Measurements from ENCODE around the gene CFAP97.
"Not testable (repeated sequence)": the region's sequence is repeated elsewhere in the genome, so short reads cannot be mapped to it uniquely, and the experiment has no call there.

Gene CFAP97

DNA sequence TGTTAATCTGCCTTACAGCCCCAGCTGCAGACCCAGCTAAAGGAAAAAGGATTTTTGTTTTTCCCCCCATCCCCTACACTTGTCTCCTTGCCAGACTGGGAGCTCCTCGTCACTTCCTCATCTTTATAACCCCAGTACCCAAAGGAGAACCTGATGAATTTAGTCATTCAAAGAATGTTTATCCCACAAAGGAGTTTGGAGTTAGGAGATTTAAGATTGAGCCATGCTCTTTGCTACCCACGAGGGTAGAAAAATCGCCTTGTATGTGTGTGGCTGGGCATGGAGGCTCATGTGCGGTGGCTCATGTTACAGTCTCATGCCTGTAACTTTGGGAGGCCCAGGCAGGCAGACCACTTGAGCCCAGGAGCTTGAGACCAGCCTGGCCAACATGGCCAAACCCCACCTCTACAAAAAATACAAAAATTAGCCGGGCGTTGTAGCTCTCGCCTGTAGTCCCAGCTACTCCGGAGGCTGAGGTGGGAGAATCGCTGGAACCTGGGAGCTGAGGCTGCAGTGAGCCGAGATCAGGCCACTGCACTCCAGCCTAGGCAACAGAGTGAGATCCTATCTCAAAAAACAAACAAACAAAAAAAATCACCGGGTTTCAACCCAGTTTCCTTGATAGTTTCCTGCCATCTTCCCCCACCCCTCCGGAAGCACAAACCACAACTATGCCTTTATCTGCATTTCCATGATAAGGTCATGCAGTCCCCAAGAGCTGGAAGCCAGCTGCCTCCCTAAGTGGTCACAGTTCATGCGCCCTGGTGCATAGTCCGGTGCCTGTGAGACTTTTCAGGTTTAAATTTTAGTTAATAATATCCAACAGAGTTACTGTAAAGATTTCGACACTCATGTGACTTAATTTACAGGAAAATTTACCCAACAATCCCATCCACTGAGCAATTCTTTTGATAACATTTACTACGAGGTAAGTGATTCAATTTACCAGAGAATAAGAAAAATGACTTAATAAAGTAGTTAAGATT lies 1.5 kb downstream of the CFAP97 start:
- Mint-ChIP-seq H3K36me3 (ENCODE audit: low read depth) (peaks cover 10% of the 10 kb centered on the region), H3K4me1 (peaks cover 34% of the 10 kb centered on the region), H3K9me3 (no peaks in the 10 kb centered on the region), H3K4me3 (peak overlapping the region; percentile 97 to 99 (median 98)), H3K27me3 (ENCODE audit: low read depth) (no peaks in the 10 kb centered on the region), H3K27ac (peak overlapping the region; percentile 96 to 99 (median 97))
- TF ChIP-seq, protein P1, sequence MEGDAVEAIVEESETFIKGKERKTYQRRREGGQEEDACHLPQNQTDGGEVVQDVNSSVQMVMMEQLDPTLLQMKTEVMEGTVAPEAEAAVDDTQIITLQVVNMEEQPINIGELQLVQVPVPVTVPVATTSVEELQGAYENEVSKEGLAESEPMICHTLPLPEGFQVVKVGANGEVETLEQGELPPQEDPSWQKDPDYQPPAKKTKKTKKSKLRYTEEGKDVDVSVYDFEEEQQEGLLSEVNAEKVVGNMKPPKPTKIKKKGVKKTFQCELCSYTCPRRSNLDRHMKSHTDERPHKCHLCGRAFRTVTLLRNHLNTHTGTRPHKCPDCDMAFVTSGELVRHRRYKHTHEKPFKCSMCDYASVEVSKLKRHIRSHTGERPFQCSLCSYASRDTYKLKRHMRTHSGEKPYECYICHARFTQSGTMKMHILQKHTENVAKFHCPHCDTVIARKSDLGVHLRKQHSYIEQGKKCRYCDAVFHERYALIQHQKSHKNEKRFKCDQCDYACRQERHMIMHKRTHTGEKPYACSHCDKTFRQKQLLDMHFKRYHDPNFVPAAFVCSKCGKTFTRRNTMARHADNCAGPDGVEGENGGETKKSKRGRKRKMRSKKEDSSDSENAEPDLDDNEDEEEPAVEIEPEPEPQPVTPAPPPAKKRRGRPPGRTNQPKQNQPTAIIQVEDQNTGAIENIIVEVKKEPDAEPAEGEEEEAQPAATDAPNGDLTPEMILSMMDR (IDR thresholded peaks at IDR 0.05; ENCODE audit: unreplicated experiment in 3 of 3) = no peak

DNA sequence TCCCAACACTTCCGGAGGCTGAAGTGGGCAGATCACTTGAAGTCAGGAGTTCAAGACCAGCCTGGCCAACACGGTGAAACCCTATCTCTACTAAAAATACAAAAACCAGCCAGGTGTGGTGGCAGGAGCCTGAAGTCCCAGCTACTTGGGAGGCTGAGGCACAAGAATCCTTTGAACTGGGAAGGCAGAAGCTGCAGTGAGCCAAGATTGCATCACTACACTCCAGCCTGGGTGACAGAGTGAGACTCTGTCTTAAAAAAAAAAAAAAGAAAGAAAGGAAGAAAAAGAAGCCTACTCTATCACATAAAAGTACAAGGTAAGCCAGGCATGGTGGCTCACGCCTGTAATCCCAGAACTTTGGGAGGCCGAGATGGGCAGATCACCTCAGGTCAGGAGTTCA lies 5.6 kb downstream of the CFAP97 start:
- peak overlapping the region in 1 of 3 experiments; percentile 48 for H3K27ac Mint-ChIP-seq
- not testable (repeated sequence) for H3K36me3 Mint-ChIP-seq (ENCODE audit: low read depth)

DNA sequence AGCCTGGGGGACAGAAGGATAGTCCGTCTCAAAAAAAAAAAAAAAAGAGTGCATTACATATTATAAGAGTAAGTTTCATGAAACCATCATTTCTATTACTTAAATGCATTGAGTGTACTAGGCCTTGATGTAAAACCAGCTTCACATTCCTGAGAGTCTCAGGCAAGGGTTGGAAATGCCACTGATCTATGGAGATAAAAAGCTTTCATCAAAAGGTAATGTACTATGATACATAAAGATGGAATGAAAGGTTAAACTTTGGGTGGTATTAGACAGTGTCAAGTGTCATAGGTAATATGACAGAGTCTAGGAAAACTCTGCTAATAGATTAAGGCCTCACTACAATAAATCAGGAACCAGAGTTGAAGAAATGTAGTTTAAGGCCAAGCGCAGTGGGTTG lies 7.4 kb downstream of the CFAP97 start:
- Mint-ChIP-seq H3K9me3 (no peaks in the 10 kb centered on the region), H3K4me3 (no peak overlapping the region), H3K27ac (no peak overlapping the region), H3K4me1 (peaks cover 5% of the 10 kb centered on the region), H3K36me3 (ENCODE audit: low read depth) (peaks cover 15% of the 10 kb centered on the region), H3K27me3 (ENCODE audit: low read depth) (no peaks in the 10 kb centered on the region)
- TF ChIP-seq, protein P1 (IDR thresholded peaks at IDR 0.05; ENCODE audit: unreplicated experiment in 3 of 3) = no peak

More for the DNA sequence above, 5.6 kb downstream of the CFAP97 start:
- H3K4me3 Mint-ChIP-seq; H3K9me3 Mint-ChIP-seq; H3K27me3 Mint-ChIP-seq (ENCODE audit: low read depth): not testable (repeated sequence)
- H3K4me1 Mint-ChIP-seq = peaks cover 20% of the 10 kb centered on the region

DNA sequence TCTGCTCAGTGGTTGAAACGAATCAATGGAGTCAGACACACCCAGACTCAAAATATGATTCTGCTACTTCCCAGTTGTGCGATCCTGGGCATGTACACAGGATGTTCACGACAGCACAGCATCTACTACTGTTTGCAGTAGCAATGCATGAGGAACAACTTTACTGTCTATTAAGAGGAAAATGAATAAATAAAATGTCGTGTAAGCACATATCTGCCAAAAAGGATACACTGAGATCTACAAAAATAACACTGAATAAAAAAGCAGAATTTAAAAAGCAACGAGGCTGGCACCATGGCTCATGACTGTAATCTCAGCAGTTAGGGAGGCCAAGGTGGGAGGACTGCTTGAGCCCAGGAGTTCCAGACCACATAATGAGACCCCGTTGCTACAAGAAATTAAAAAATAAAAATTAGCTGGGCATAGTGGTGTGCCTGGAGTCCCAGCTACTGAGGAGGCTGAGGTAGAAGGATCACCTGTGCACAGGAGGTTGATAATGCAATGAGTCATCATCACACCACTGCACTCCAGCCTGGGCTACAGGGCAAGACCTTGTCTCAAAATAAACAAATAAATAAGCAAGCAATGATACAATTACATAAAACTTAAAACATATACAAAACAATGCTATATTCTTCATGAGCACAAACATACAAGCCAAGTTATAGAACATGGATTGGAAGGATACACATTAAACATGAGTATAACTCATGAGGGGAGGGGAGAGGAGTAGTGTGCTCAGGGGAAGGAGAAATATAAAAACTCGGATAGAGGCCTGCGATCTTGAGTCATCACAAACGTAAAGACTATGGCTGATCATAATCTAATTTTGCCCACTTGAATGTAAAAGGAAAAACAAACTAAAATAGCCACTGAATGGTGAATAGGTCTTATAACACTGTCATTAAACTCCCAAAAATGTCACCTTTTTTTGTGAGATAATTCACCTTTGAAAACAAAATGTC lies 8.6 kb downstream of the CFAP97 start:
- no peak overlapping the region for H3K27ac Mint-ChIP-seq
- H3K27me3 Mint-ChIP-seq (ENCODE audit: low read depth) = no peaks in the 10 kb centered on the region
- peaks cover 24% of the 10 kb centered on the region for H3K36me3 Mint-ChIP-seq (ENCODE audit: low read depth)

DNA sequence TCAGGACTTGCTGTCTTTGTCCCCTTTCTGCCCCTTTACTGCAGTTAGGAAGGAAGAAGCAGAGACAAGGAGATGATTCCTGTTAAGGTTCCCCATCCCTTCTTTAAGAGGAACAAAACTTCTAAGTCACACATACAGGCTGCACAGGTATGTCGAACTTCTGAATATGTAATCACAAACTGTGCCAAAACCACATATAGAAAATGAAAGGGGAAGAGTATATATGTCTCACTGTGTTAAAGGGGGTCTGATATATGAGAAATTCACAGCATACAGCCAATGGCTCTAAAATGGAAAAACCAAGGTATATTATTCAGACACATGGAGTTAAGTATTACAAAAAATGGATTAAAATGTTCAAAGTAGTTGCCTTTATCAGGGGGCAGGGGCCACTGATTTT lies 11.7 kb downstream of the CFAP97 start:
- H3K4me1 Mint-ChIP-seq = peaks cover 4% of the 10 kb centered on the region
- no peaks in the 10 kb centered on the region for H3K9me3 Mint-ChIP-seq
- no peak overlapping the region for H3K27ac Mint-ChIP-seq
- peaks cover 29% of the 10 kb centered on the region for H3K36me3 Mint-ChIP-seq (ENCODE audit: low read depth)
- TF ChIP-seq, protein P1 (IDR thresholded peaks at IDR 0.05; ENCODE audit: unreplicated experiment in 3 of 3) = no peak
- no peaks in the 10 kb centered on the region for H3K27me3 Mint-ChIP-seq (ENCODE audit: low read depth)
- H3K4me3 Mint-ChIP-seq = no peak overlapping the region

More for the DNA sequence above, 8.6 kb downstream of the CFAP97 start:
- Mint-ChIP-seq H3K4me1 (peaks cover 5% of the 10 kb centered on the region), H3K4me3 (no peak overlapping the region), H3K9me3 (no peaks in the 10 kb centered on the region)
- TF ChIP-seq, protein P1 (IDR thresholded peaks at IDR 0.05; ENCODE audit: unreplicated experiment in 3 of 3) = no peak

DNA sequence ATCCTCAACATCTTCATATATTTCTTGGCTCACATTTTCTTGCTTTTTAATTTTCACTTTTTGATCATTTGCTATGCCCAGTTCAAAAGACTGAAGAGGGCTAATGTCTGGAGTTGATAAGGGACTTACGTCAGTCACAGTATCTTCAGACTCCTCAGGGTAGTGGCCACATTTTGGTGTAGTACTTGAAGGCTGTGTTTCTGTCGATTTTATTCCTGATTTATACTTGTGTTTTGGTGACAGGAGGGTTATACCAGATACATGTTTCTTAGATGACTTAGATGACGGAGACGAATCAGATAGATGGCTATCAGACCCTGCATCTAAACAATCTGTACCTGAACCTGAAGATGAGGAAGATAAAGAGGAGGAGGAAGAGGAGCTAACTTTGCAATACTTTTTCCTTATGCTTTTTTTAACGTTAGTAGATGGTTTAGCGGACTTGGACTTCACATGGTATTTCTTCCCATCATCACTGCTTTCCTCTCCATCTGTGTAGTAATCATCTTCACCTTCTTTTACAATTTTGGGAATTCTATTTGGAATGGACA lies 13.4 kb downstream of the CFAP97 start:
- peaks cover 33% of the 10 kb centered on the region for H3K36me3 Mint-ChIP-seq (ENCODE audit: low read depth)
- TF ChIP-seq, protein P1 (IDR thresholded peaks at IDR 0.05; ENCODE audit: unreplicated experiment in 3 of 3) = no peak
- peaks cover 9% of the 10 kb centered on the region for H3K4me1 Mint-ChIP-seq
- no peaks in the 10 kb centered on the region for H3K9me3 Mint-ChIP-seq
- H3K27me3 Mint-ChIP-seq (ENCODE audit: low read depth) = no peaks in the 10 kb centered on the region
- no peak overlapping the region for H3K27ac Mint-ChIP-seq
- no peak overlapping the region for H3K4me3 Mint-ChIP-seq
